Stimulated activated naive CD8-positive, alpha-beta T cell treated with anti-CD3 and anti-CD28 coated beads, Interleukin-15, Interleukin-2, amounts not matched to agents 100 U/mL and 50 U/mL, for 24 hours (primary cell): Measurements from ENCODE around the gene ADAMTS17.
"Not testable (repeated sequence)": the region's sequence is repeated elsewhere in the genome, so short reads cannot be mapped to it uniquely, and the experiment has no call there.

Source experiments
- ATAC-seq: fragments of 150-1000 bp; cut with Tn5 transposase; one replicate; pipeline ENCODE4 v1.10.0; 2021
- DNase-seq: peaks from one replicate; pipeline ENCODE4 v3.0.0; 2021

ADAMTS17 gene

GRCh38 chr15:99954361-99955180, 387.2 kb downstream of the ADAMTS17 start:
- no peak for DNase-seq
- no peak for ATAC-seq

GRCh38 chr15:99953886-99954285, 387.9 kb downstream of the ADAMTS17 start:
- ATAC-seq (no peak), DNase-seq (no peak)

GRCh38 chr15:99951511-99951910, 390.3 kb downstream of the ADAMTS17 start:
- ATAC-seq (no peak), DNase-seq (no peak)

GRCh38 chr15:99944131-99944530, 397.6 kb downstream of the ADAMTS17 start:
- DNase-seq (no peak), ATAC-seq (no peak)

GRCh38 chr15:99943466-99943865, 398.3 kb downstream of the ADAMTS17 start:
- ATAC-seq (no peak), DNase-seq (no peak)

GRCh38 chr15:99932676-99933402, 408.9 kb downstream of the ADAMTS17 start:
- ATAC-seq: no peak
- DNase-seq: no peak

GRCh38 chr15:99931703-99932603, 409.8 kb downstream of the ADAMTS17 start:
- DNase-seq: no peak
- ATAC-seq: no peak

GRCh38 chr15:99930696-99931095, 411.1 kb downstream of the ADAMTS17 start:
- DNase-seq (no peak), ATAC-seq (no peak)

GRCh38 chr15:99929266-99929665, 412.5 kb downstream of the ADAMTS17 start:
- ATAC-seq: no peak

GRCh38 chr15:99928429-99928981, 413.3 kb downstream of the ADAMTS17 start:
- peak; percentile 89 for ATAC-seq
- peak; percentile 89 for DNase-seq

More at GRCh38 chr15:99929266-99929665, 412.5 kb downstream of the ADAMTS17 start:
- DNase-seq: no peak

- DNase-seq, ATAC-seq: not testable (repeated sequence)
These were observed 415.2 kb downstream of the ADAMTS17 start for GRCh38 chr15:99926532-99926931.

GRCh38 chr15:99925661-99926461, 415.9 kb downstream of the ADAMTS17 start:
- ATAC-seq (peak; percentile 62), DNase-seq (peak; percentile 70)

- ATAC-seq: no peak
- no peak for DNase-seq
These were observed 418.1 kb downstream of the ADAMTS17 start for GRCh38 chr15:99923711-99924110.
